H1 (cell line): ENCODE measurements around the gene FOXL1. TPM values are rescaled to one million over a fixed set of nuclear protein-coding genes. Genes with fewer than 3 reads are reported as not detected.

ENCODE experiments used
- CTCF ChIA-PET: fragments of 300-600 bp; sonication (Branson Sonifier 250); formaldehyde crosslinking; loops from one replicate; lab custom pipeline; 2021; ENCODE audit not compliant: partially characterized antibody; lab: Charles Lee
- POLR2A ChIA-PET: fragments of 300-600 bp; sonication (Branson Sonifier 250); formaldehyde crosslinking; loops from one replicate; lab custom pipeline; 2021; ENCODE audit warnings: inconsistent platforms; ENCODE audit not compliant: partially characterized antibody; lab: Charles Lee
- DNase-seq, 2 experiments: peaks; one replicate each; pipeline versions ENCODE4 v3.0.0 to v3.0.0-alpha.2; 2010 to 2022; ENCODE audit warnings: low spot score in 2 of 2, low read depth in 1 of 2, mixed read lengths in 1 of 2
- FAIRE-seq: peaks from 2 replicates; lab custom pipeline; 2011; peaks lifted over from hg19 to GRCh38; lab: Jason Lieb, UNC
- H2AFZ ChIP-seq: 2 replicates; pipeline ENCODE4 v1.8.1; 2012; ENCODE audit warnings: low read length, inconsistent platforms
- H2AK5ac ChIP-seq: 2 replicates; pipeline ENCODE4 v1.6.1; 2013; ENCODE audit warnings: low read depth, low read length
- H2BK120ac ChIP-seq: replicated peaks from 2 replicates; pipeline ENCODE3; 2013; ENCODE audit warnings: low read depth, low read length, inconsistent platforms
- H2BK12ac ChIP-seq: 2 replicates; pipeline ENCODE4 v1.6.1; 2013; ENCODE audit warnings: low read depth, low read length
- H2BK15ac ChIP-seq: 2 replicates; pipeline ENCODE4 v1.6.1; 2013; ENCODE audit warnings: low read length
- H2BK20ac ChIP-seq: 2 replicates; pipeline ENCODE4 v1.6.1; 2013; ENCODE audit warnings: low read length
- H2BK5ac ChIP-seq: 2 replicates; pipeline ENCODE4 v1.6.1; 2013; ENCODE audit warnings: low read depth, low read length
- H3K14ac ChIP-seq: 2 replicates; pipeline ENCODE4 v1.6.1; 2013; ENCODE audit warnings: inconsistent platforms; ENCODE audit not compliant: insufficient read length
- H3K18ac ChIP-seq: 2 replicates; pipeline ENCODE4 v1.6.1; 2013; ENCODE audit warnings: low read length; ENCODE audit errors: extremely low read depth
- H3K23ac ChIP-seq: 2 replicates; pipeline ENCODE4 v1.6.1; 2013; ENCODE audit warnings: inconsistent platforms; ENCODE audit not compliant: insufficient read length
- H3K23me2 ChIP-seq: 2 replicates; pipeline ENCODE4 v1.6.1; 2013; ENCODE audit warnings: low read depth, low read length
- H3K27ac ChIP-seq: 2 replicates; pipeline ENCODE4 v1.6.1; 2011; ENCODE audit warnings: low read depth, low read length, inconsistent platforms
- H3K27me3 ChIP-seq, 4 experiments: replicated peaks in 1 of 4; 1 replicate in 1 of 4; 2 replicates in 3 of 4; pipeline versions ENCODE4 v1.6.1 to v1.8.1; 2011 to 2013; ENCODE audit warnings: low read length in 3 of 4, mild to moderate bottlenecking in 3 of 4, inconsistent platforms in 2 of 4, mixed read lengths in 2 of 4, moderate library complexity in 1 of 4; ENCODE audit not compliant: control insufficient read depth in 3 of 4, insufficient read depth in 3 of 4; ENCODE audit errors: extremely low read depth in 1 of 4
- H3K36me3 ChIP-seq, 4 experiments: 2 replicates each; pipeline versions ENCODE4 v1.6.1 to v1.8.1; 2011 to 2013; ENCODE audit warnings: mild to moderate bottlenecking in 4 of 4, low read length in 3 of 4, moderate library complexity in 2 of 4, control low read depth in 1 of 4, inconsistent platforms in 1 of 4; ENCODE audit not compliant: insufficient read depth in 4 of 4, control insufficient read depth in 2 of 4
- H3K4ac ChIP-seq: replicated peaks from 2 replicates; pipeline ENCODE3; 2013; ENCODE audit warnings: low read length, low read depth, mixed read lengths, inconsistent platforms; ENCODE audit not compliant: insufficient read length
- H3K4me1 ChIP-seq, 4 experiments: replicated peaks in 1 of 4; 1 replicate in 1 of 4; 2 replicates in 3 of 4; pipeline versions ENCODE4 v1.6.1 to v1.8.1; 2011 to 2013; ENCODE audit warnings: low read length in 3 of 4, inconsistent platforms in 2 of 4, mixed read lengths in 1 of 4; ENCODE audit not compliant: insufficient read depth in 4 of 4, control insufficient read depth in 3 of 4
- H3K4me2 ChIP-seq, 2 experiments: 2 replicates each; pipeline versions ENCODE4 v1.6.1 to v1.8.1; 2011 to 2013; ENCODE audit warnings: low read depth in 2 of 2, low read length in 2 of 2, control low read depth in 1 of 2, inconsistent platforms in 1 of 2, mild to moderate bottlenecking in 1 of 2; ENCODE audit not compliant: insufficient read depth in 1 of 2
- H3K4me3 ChIP-seq, 4 experiments: fragments of 200-600, 300-600 bp in 1 of 4; sonication (generic), shearing (Covaris generic), sonication (Bioruptor Twin) in 1 of 4; 2 replicates each; pipeline versions ENCODE4 v1.5.1 to v1.8.1; 2011 to 2016; ENCODE audit warnings: low read length in 4 of 4, low read depth in 3 of 4, control low read depth in 2 of 4, inconsistent platforms in 2 of 4, mild to moderate bottlenecking in 2 of 4, mixed read lengths in 1 of 4, moderate library complexity in 1 of 4; ENCODE audit not compliant: insufficient read depth in 2 of 4; ENCODE audit errors: extremely low read depth in 1 of 4
- H3K56ac ChIP-seq: replicated peaks from 2 replicates; pipeline ENCODE3; 2013; ENCODE audit warnings: low read depth, mild to moderate bottlenecking, mixed read lengths, low read length, inconsistent platforms; ENCODE audit not compliant: insufficient read length
- H3K79me1 ChIP-seq: 2 replicates; pipeline ENCODE4 v1.6.1; 2013; ENCODE audit warnings: low read depth, low read length, control low read depth
- H3K79me2 ChIP-seq, 2 experiments: 2 replicates each; pipeline versions ENCODE4 v1.6.1 to v1.8.1; 2012 to 2013; ENCODE audit warnings: low read length in 2 of 2, mild to moderate bottlenecking in 2 of 2, inconsistent platforms in 1 of 2; ENCODE audit not compliant: insufficient read depth in 2 of 2, control insufficient read depth in 1 of 2
- H3K9ac ChIP-seq, 4 experiments: replicated peaks in 1 of 4; 1 replicate in 1 of 4; 2 replicates in 3 of 4; pipeline versions ENCODE4 v1.6.1 to v1.8.1; 2011 to 2013; ENCODE audit warnings: low read depth in 3 of 4, low read length in 3 of 4, control low read depth in 2 of 4, mild to moderate bottlenecking in 2 of 4, moderate library complexity in 2 of 4, inconsistent platforms in 1 of 4; ENCODE audit errors: extremely low read depth in 1 of 4
- H3K9me3 ChIP-seq, 2 experiments: 2 replicates each; pipeline versions ENCODE4 v1.6.1 to v1.8.1; 2012 to 2013; ENCODE audit warnings: mild to moderate bottlenecking in 2 of 2, moderate library complexity in 2 of 2, control low read depth in 1 of 2, inconsistent platforms in 1 of 2, low read depth in 1 of 2, low read length in 1 of 2, mixed read lengths in 1 of 2; ENCODE audit not compliant: insufficient read depth in 2 of 2
- H4K20me1 ChIP-seq, 2 experiments: replicated peaks in 1 of 2; 2 replicates each; pipeline versions ENCODE3 to v1.8.1; 2011 to 2013; ENCODE audit warnings: inconsistent platforms in 2 of 2, low read length in 2 of 2, mild to moderate bottlenecking in 1 of 2; ENCODE audit not compliant: insufficient read depth in 2 of 2, control insufficient read depth in 1 of 2
- H4K5ac ChIP-seq: 2 replicates; pipeline ENCODE4 v1.6.1; 2013; ENCODE audit warnings: low read length, low read depth, mixed read lengths, inconsistent platforms; ENCODE audit not compliant: insufficient read length
- H4K8ac ChIP-seq: 2 replicates; pipeline ENCODE4 v1.8.0; 2013; ENCODE audit warnings: mild to moderate bottlenecking, moderate library complexity, low read length, inconsistent platforms; ENCODE audit not compliant: insufficient read depth; ENCODE audit errors: extremely low read depth
- H4K91ac ChIP-seq: replicated peaks from 2 replicates; pipeline ENCODE3; 2013; ENCODE audit warnings: low read length, mixed read lengths, inconsistent platforms; ENCODE audit not compliant: insufficient read length
- ASH2L ChIP-seq: fragments of 200-600, 300-600 bp; sonication (generic); IDR thresholded peaks from one replicate; pipeline ENCODE4 v1.7.1; 2017; ENCODE audit warnings: low read length
- BRCA1 ChIP-seq: IDR thresholded peaks from 2 replicates; pipeline ENCODE4 v1.6.1; 2012; ENCODE audit warnings: low read depth, low read length, improper control_type of control experiment
- FOSL1 ChIP-seq: IDR thresholded peaks from 2 replicates; pipeline ENCODE4 v1.6.1; 2011; ENCODE audit warnings: mild to moderate bottlenecking, low read depth, low read length, moderate library complexity; ENCODE audit not compliant: insufficient read depth
- KDM1A ChIP-seq: fragments of 200-600, 300-600 bp; sonication (generic); IDR thresholded peaks from 2 replicates; pipeline ENCODE4 v1.7.1; 2016; ENCODE audit warnings: mild to moderate bottlenecking, low read length, borderline replicate concordance
- PHF8 ChIP-seq: fragments of 200-600 bp; sonication (generic); conservative IDR thresholded peaks from 2 replicates; pipeline ENCODE4 v1.7.1; 2012; ENCODE audit warnings: low read depth, mild to moderate bottlenecking, inconsistent platforms, low read length, moderate library complexity
- SAP30 ChIP-seq: fragments of 300-600 bp; sonication (generic); IDR thresholded peaks from 2 replicates; pipeline ENCODE4 v1.7.1; 2012; ENCODE audit warnings: low read length, moderate library complexity, mild to moderate bottlenecking, inconsistent platforms; ENCODE audit not compliant: insufficient read depth, insufficient replicate concordance
- SIRT6 ChIP-seq: IDR thresholded peaks from one replicate; pipeline ENCODE4 v1.7.1; 2012; ENCODE audit warnings: low read length, inconsistent platforms
- SP4 ChIP-seq: IDR thresholded peaks from 2 replicates; pipeline ENCODE4 v1.6.1; 2012; ENCODE audit warnings: low read length, inconsistent platforms
- WGBS, 2 experiments: shearing (Covaris generic) in 1 of 2; methylation state at CpG; one replicate each; pipeline versions ENCODE4 v1.1.6 to v1.1.7; 2013 to 2015; ENCODE audit warnings: low lambda C conversion rate in 2 of 2, mixed read lengths in 2 of 2, inconsistent platforms in 1 of 2, low coverage in 1 of 2, missing lambda C conversion rate in 1 of 2; ENCODE audit not compliant: insufficient replicate concordance in 2 of 2, insufficient coverage in 1 of 2, insufficient read length in 1 of 2; ENCODE audit errors: extremely low coverage in 1 of 2, missing lambda C conversion rate in 1 of 2; 5-methylcytosine and 5-hydroxymethylcytosine counted together
- polyA plus RNA-seq, 7 experiments: library from polyadenylated mRNA; depleted of rRNA in 3 of 7; stranded (reverse) in 5 of 7; unstranded in 2 of 7; fragments of >200 nt in 5 of 7; fragments of 200-250 nt in 2 of 7; gene quantifications; 1 replicate in 5 of 7; 2 replicates in 1 of 7; 4 replicates in 1 of 7; pipeline versions ENCODE4 v1.2.1 to v1.2.3, GENCODE V29; 2011 to 2013; ENCODE audit warnings: missing spikeins in 2 of 7, mixed read lengths in 2 of 7
- total RNA-seq: library from RNA; stranded (reverse); fragmentation: NEBNext Ultra II Directional; extraction: Animal tissue kit (Norgen Biotek cat#: 25700); gene quantifications from 2 replicates; pipeline ENCODE4 v1.2.1, GENCODE V29; 2021

FOXL1 gene
- total and polyA plus RNA-seq, 2 of the 8 experiments (the other 6 are each of a cell fraction or from before 2014, with no cell fraction given): 0.03 TPM; not detected in 1

DNA sequence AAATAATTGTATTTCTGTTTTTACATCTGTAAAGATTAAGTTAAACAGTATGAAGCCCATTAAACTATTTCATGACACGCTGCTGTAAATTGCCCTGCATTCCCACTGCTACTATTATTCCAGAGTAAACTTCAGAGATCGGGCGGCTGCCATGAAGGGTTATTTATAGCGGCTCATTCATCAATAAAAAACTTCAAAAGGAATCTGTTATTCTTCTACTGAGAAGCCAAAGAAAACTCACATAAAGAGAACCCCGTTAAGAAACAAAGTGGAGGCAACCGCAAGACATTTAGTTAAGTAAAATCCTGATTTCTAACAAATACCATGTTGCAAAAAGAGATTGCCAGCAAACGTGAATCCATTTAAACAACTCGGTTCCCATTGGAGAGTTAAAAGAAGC lies 16.4 kb downstream of the FOXL1 start:
- Histone ChIP-seq H2BK120ac (no peak overlapping the region), H4K20me1 (peaks cover 0 to 2% of the 10 kb centered on the region in 2 experiments), H3K9ac (no peak overlapping the region), H3K56ac (no peak overlapping the region), H4K5ac (no peak overlapping the region), H3K4ac (no peak overlapping the region), H4K91ac (no peak overlapping the region), H3K9me3 (no peaks in the 10 kb centered on the region), H3K14ac (no peak overlapping the region), H3K4me2 (no peak overlapping the region), H2BK5ac (no peak overlapping the region), H3K4me1 (no peaks in the 10 kb centered on the region; a peak in 1 of 7 replicates), H3K36me3 (no peaks in the 10 kb centered on the region), H2AFZ (no peak overlapping the region), H3K79me2 (no peaks in the 10 kb centered on the region), H3K18ac (no peak overlapping the region), H3K27ac (no peak overlapping the region), H2BK12ac (no peak overlapping the region), H2BK15ac (no peak overlapping the region), H3K4me3 (no peak overlapping the region), H3K23ac (no peak overlapping the region), H3K79me1 (no peaks in the 10 kb centered on the region), H3K23me2 (peaks cover 4% of the 10 kb centered on the region; the same call in 1 of the 2 replicates), H2BK20ac (no peak overlapping the region), H3K27me3 (peaks cover 0 to 3% (median under 1%) of the 10 kb centered on the region in 4 experiments; a peak in 4 of 7 replicates), H4K8ac (no peak overlapping the region), H2AK5ac (no peak overlapping the region)
- CTCF ChIA-PET: interaction anchor here (0.6 to 2.6 kb wide), 3 partner anchors 12 to 30 kb away, joined by 3 to 8 read pairs (median 3); no protein-coding TSS in a partner anchor
- DNase-seq: no peak
- POLR2A ChIA-PET: no interaction called here
- TF ChIP-seq SP4 (no peak), PHF8 (no peak), BRCA1 (no peak), SIRT6 (no peak), ASH2L (no peak), FOSL1 (no peak), SAP30 (no peak), KDM1A (no peak)
- FAIRE-seq: no peak
- WGBS, 2 experiments: 88% methylated on average over 8 of the region's 8 CpGs; no CpG with 5 or more reads in 1 of the 2 experiments
